ENCODE measurements around the gene ITGB1. TPM values are rescaled to one million over a fixed set of nuclear protein-coding genes. Genes with fewer than 3 reads are reported as not detected.

ITGB1 gene
- total RNA-seq, 2 experiments from 2014 or later = 113 to 117 TPM

DNA sequence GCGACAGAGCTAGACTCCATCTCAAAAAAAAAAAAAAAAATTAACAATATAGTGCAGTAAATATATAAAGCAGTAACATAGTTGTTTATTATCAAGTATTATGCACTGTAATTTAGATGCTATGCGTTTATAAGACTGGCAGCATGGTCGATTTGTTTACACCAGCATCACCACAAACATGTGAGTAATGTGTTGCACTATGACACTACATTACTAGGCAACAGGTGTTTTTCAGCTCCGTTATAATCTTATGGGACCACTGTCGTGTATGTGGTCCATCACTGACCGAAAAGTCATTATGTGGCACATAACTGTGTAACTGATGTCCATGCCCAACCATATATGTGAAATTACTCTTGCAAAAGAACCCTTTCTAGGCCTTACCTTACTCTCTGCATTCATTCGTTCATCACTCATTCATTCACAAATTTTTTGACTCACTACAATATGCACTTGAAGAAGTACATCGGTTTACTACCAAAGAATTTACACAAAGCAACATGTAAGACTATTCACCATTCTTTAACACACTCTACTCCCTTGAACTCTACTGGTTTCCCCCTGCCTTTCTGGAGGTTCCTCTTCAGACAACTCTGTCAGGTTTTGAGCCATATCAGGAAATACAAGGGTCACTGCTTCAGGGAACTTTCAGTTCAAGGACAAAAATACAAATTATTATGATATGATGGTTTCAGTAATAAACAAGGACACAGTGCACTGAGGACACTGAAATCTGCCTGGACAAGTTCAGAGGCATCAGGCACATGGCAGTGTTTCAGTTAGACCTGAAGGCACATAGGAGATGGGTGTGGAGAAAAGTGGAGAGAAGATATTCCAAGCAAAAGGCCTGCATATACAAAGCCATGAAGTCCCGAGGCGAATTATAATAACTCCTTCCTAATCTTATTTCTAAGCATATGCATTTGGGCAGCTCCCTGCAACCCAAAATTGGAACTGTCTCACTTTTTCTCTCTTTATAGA is 17.4 kb downstream of the ITGB1 start:
- POLR2A ChIA-PET = no interaction called here
- intact Hi-C loops (cut with micrococcal nuclease) = no loop called here
- peaks cover 76% of the 10 kb centered on the region for H3K4me1 Mint-ChIP-seq (ENCODE audit: low read depth)

DNA sequence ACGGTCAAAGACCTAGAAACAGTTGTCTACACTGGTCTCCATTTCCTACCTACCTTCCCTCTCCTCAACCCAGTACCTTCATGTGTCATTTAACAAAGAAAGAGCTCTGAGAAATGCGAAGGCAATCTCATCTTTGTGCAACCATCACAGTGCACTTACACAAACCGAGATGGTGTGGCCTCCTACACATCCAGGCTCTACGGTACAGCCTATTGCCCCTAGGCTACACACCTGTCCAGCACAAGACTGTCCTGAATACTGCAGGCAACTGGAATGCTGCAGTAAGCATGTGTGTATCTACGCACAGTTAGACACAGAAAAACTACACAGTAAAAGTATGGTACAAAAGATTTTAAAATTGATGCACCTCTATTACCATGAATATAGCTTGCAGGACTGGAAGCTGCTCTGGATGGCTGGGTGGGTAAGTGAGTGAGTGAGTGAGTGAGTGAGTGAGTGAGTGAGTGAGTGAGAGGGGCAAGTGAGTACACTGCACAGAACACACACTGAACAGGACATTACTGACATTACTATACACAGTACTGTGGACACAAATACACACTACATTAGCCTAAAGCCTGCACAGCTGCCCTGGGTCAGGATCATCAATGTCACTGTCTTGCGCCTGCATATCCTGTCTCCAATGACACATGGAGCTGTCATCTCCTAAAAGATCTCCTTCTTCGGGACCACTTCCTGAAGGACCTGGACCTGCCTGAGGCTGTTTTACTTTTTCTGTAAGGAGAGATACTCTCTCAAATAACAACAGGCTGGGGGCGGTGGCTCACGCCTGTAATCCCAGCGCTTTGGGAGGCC is 18.5 kb downstream of the ITGB1 start:
- no peaks in the 10 kb centered on the region for H3K9me3 Mint-ChIP-seq
- H3K27ac Mint-ChIP-seq = peak overlapping the region; percentile 64
- no peak overlapping the region for H3K4me3 Mint-ChIP-seq
- no peaks in the 10 kb centered on the region for H3K27me3 Mint-ChIP-seq
- POLR2A ChIA-PET = interaction anchor here (1.7 kb wide), 1 partner anchor 16 kb away, joined by 3 read pairs; no protein-coding TSS in a partner anchor
- peaks cover 13% of the 10 kb centered on the region for H3K36me3 Mint-ChIP-seq
- DNase-seq = no peak
- peaks cover 76% of the 10 kb centered on the region for H3K4me1 Mint-ChIP-seq (ENCODE audit: low read depth)
- intact Hi-C loops (cut with micrococcal nuclease) = no loop called here
- CTCF ChIA-PET = interaction anchor here (0.7 to 0.8 kb wide), 2 partner anchors 14 to 69 kb away, joined by 3 to 4 read pairs; no protein-coding TSS in a partner anchor

More for the DNA sequence above, 17.4 kb downstream of the ITGB1 start:
- Mint-ChIP-seq H3K36me3 (peaks cover 8% of the 10 kb centered on the region), H3K27ac (peak overlapping the region; percentile 23), H3K27me3 (no peaks in the 10 kb centered on the region), H3K9me3 (no peaks in the 10 kb centered on the region), H3K4me3 (no peak overlapping the region)
- CTCF ChIA-PET = interaction anchor here (1.7 kb wide), 1 partner anchor 68 kb away, joined by 4 read pairs; no protein-coding TSS in a partner anchor
- DNase-seq = no peak

DNA sequence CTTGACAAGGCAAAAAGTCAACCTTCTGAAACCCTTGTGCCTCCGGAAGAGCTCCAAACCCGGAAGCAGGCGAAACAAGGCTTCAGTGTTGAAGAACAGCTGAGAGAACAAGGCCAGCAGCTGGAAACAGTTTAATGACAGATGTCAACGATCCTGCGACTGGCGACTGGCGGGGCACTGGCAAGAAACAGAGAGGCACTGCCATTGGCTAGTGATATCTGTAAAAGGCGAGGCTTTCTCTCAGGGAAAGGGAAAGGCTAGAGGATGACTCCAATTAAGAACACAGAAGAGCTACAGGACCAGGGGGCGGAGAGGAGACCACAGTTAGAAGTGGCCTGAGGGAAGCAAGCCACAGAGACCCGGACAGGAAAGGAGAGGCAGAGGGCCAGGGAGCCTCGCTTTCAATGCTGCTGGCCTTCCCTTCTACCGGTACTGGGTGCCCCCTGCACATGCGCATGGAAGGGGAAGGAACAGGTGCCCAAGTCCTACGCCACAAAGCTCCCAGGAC is 19.4 kb downstream of the ITGB1 start:
- Mint-ChIP-seq H3K36me3 (peaks cover 13% of the 10 kb centered on the region), H3K9me3 (no peaks in the 10 kb centered on the region), H3K27me3 (no peaks in the 10 kb centered on the region), H3K4me1 (ENCODE audit: low read depth) (peaks cover 69% of the 10 kb centered on the region), H3K4me3 (peak overlapping the region; percentile 3), H3K27ac (peak overlapping the region; percentile 64)
- POLR2A ChIA-PET = interaction anchor here (1.7 kb wide), 1 partner anchor 16 kb away, joined by 3 read pairs; no protein-coding TSS in a partner anchor
- intact Hi-C loops (cut with micrococcal nuclease) = no loop called here
- CTCF ChIA-PET = interaction anchor here (0.8 to 1.2 kb wide), 3 partner anchors 12 to 70 kb away, joined by 3 to 4 read pairs (median 4); partner anchors contain the start of gene ITGB1
- DNase-seq = no peak

DNA sequence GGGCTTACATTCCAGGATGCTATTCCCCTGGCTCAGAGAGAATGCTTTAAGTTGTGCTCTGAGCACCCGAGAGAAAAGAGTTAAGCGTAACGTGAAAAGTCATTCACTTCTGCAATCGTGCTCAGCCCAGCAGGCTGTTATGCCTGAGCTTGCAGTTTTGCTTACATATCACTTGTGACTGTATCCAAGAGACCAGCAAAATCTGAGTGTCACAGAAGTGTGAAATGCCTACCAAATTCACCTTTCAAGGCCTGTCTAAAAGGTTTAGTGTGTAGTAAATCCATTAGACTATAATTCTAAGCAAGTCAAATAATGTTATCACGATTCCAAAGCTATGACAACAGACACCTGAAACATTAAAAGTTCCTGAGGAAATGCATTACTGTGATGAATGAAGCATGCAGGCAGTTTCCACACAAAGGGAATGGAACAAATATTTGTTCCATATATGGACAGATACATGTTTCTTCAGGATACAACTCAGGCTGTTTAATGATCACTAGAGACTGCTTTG is 20.1 kb downstream of the ITGB1 start:
- intact Hi-C loops (cut with micrococcal nuclease) = no loop called here
- peak overlapping the region; percentile 64 for H3K27ac Mint-ChIP-seq
- peaks cover 70% of the 10 kb centered on the region for H3K4me1 Mint-ChIP-seq (ENCODE audit: low read depth)
- H3K9me3 Mint-ChIP-seq = no peaks in the 10 kb centered on the region
- H3K36me3 Mint-ChIP-seq = peaks cover 13% of the 10 kb centered on the region
- DNase-seq = no peak
- CTCF ChIA-PET = interaction anchor here (1.0 to 1.2 kb wide), 2 partner anchors 11 to 20 kb away, joined by 3 to 4 read pairs; partner anchors contain the start of gene ITGB1
- POLR2A ChIA-PET = interaction anchor here (1.7 kb wide), 1 partner anchor 17 kb away, joined by 3 read pairs; no protein-coding TSS in a partner anchor
- H3K4me3 Mint-ChIP-seq = no peak overlapping the region
- H3K27me3 Mint-ChIP-seq = no peaks in the 10 kb centered on the region

DNA sequence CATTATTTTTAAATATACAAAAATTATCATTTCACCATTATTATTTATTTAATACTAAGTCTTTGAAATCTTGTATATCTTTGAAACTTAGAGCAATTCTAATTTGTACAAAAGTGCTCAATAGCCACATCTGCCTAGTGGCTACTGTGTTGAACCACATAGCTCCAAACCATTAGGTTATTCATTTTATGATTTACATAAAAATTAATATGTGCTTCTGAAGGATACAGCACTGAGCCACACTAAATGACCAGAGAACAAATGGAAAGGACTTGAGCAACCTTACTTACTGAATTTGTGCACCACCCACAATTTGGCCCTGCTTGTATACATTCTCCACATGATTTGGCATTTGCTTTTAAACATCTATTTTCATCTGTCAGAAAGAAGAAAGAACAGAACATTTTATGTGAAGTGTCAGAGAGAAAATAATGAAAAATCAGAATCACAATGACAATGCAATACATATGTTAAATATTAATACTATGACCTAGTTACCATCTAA is 25.8 kb downstream of the ITGB1 start:
- no peak overlapping the region for H3K4me3 Mint-ChIP-seq
- CTCF ChIA-PET = interaction anchor here (0.7 kb wide), 1 partner anchor 1722 kb away, joined by 4 read pairs; no protein-coding TSS in a partner anchor

DNA sequence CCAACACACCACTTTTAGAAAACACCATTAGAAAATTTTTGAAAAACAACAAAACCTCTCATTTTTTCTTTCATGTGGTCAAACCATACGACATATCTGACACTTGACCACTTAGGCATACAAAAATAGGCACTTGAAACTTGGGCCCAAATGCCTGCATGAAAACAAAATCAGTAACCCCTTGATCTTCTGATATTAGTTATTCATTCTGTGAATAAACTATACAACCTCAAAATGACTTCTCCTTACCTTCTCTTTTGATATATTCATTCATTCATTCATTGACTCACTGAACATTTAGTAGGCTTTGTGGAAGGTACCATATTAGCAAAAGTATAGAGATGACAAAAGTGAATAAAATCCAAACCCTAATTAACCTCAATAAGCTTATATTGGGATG is 26.4 kb downstream of the ITGB1 start:
- Mint-ChIP-seq H3K27ac (no peak overlapping the region), H3K4me3 (no peak overlapping the region), H3K36me3 (peaks cover 39% of the 10 kb centered on the region), H3K27me3 (no peaks in the 10 kb centered on the region), H3K9me3 (peaks cover under 1% of the 10 kb centered on the region), H3K4me1 (ENCODE audit: low read depth) (peaks cover 52% of the 10 kb centered on the region)
- DNase-seq = no peak
- ChIA-PET POLR2A (no interaction called here), CTCF (interaction anchor here (0.7 to 1.0 kb wide), 2 partner anchors 25 to 1722 kb away, joined by 3 to 4 read pairs; no protein-coding TSS in a partner anchor)
- intact Hi-C loops (cut with micrococcal nuclease) = no loop called here

More for the DNA sequence above, 25.8 kb downstream of the ITGB1 start:
- Mint-ChIP-seq H3K9me3 (no peaks in the 10 kb centered on the region), H3K4me1 (ENCODE audit: low read depth) (peaks cover 55% of the 10 kb centered on the region), H3K27me3 (no peaks in the 10 kb centered on the region), H3K36me3 (peaks cover 32% of the 10 kb centered on the region), H3K27ac (no peak overlapping the region)
- DNase-seq = no peak
- POLR2A ChIA-PET = no interaction called here
- intact Hi-C loops (cut with micrococcal nuclease) = no loop called here

DNA sequence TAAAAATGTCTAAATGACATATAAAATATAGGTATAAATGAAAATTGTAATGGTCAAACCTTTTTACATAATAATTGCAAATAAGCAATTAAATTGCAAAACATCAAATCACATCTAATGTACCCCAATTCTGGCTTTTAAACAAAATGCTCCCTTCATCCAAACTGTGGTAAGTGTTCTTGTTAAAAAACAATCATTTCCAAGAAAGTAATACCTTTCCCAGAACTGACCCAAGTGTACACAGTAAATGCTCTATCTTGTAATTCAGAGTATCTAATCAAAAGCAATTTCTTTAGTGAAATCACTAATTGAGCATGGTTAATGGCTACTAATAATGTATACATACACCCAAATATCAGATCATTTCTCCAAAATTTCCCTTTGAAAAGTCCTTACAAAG is 28.0 kb downstream of the ITGB1 start:
- Mint-ChIP-seq H3K4me1 (ENCODE audit: low read depth) (peaks cover 46% of the 10 kb centered on the region), H3K27ac (peak overlapping the region; percentile 13), H3K4me3 (no peak overlapping the region), H3K36me3 (peaks cover 42% of the 10 kb centered on the region), H3K27me3 (no peaks in the 10 kb centered on the region), H3K9me3 (peaks cover 4% of the 10 kb centered on the region)
- no peak for DNase-seq
- intact Hi-C loops (cut with micrococcal nuclease) = no loop called here
- CTCF ChIA-PET = interaction anchor here (1.6 kb wide), 1 partner anchor 79 kb away, joined by 4 read pairs; no protein-coding TSS in a partner anchor
- POLR2A ChIA-PET = no interaction called here

DNA sequence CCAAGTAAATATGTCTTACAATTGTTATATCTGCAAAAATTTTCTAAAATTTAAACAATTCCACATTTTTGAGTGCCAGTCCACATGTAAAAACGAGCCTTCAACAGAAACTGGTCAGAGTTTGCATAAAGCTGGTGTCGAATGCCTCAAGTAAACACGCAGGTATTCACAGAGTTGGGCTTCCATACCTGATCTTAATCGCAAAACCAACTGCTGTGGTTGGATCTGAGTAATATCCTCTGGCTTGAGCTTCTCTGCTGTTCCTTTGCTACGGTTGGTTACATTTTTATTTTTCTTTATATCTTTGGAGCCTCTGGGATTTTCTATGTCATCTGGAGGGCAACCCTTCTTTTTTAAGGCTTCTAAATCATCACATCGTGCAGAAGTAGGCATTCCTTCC is 28.4 kb downstream of the ITGB1 start:
- ChIA-PET CTCF (interaction anchor here (1.6 kb wide), 1 partner anchor 79 kb away, joined by 4 read pairs; no protein-coding TSS in a partner anchor), POLR2A (interaction anchor here (0.6 kb wide), 1 partner anchor 28 kb away, joined by 3 read pairs; no protein-coding TSS in a partner anchor)
- DNase-seq = peak; percentile 27
- Mint-ChIP-seq H3K9me3 (peaks cover 4% of the 10 kb centered on the region), H3K36me3 (peaks cover 44% of the 10 kb centered on the region), H3K4me3 (no peak overlapping the region), H3K27ac (peak overlapping the region; percentile 13), H3K27me3 (no peaks in the 10 kb centered on the region), H3K4me1 (ENCODE audit: low read depth) (peaks cover 45% of the 10 kb centered on the region)
- intact Hi-C loops (cut with micrococcal nuclease) = no loop called here

DNA sequence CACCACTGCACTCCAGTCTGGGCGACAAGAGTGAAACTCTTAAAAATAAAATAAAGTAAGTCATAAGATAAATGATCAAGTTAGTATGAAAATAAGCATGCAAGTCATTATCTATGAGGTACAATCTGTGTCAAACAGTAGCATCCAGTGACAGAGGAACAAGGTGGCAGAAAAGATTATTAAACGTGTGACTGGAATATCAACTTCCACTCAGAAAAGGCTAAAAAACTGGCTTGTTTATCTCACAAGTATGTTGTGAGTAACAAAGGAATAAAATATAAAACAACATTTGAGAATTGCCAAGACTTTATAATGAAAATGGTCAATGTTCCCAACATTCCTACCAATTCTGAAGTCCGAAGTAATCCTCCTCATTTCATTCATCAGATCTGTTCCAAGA is 30.3 kb downstream of the ITGB1 start:
- Mint-ChIP-seq H3K27me3 (no peaks in the 10 kb centered on the region), H3K9me3 (peaks cover 4% of the 10 kb centered on the region), H3K27ac (no peak overlapping the region), H3K36me3 (peaks cover 47% of the 10 kb centered on the region), H3K4me1 (ENCODE audit: low read depth) (peaks cover 50% of the 10 kb centered on the region), H3K4me3 (no peak overlapping the region)
- DNase-seq = no peak
- POLR2A ChIA-PET = no interaction called here
- CTCF ChIA-PET = no interaction called here
- intact Hi-C loops (cut with micrococcal nuclease) = no loop called here

DNA sequence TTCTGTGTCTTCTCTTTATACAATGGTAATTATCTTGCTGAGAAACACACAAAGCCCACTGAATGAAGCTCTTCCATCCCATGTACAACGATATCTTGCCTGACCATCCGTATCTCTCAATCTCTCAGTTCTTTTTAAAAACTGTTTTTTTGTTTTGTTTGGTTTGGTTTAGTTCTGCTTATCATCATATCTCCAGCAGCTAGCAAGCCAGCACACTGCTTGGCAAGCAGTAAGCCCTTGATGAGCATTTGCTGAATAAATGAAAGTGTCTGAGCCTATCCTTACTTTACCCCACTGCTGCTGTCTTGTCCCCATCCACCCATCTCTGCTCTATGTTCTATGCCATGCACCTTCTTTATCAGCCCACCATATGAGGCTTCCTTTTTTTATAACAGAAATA is 34.2 kb downstream of the ITGB1 start:
- Mint-ChIP-seq H3K4me1 (ENCODE audit: low read depth) (peaks cover 38% of the 10 kb centered on the region), H3K4me3 (no peak overlapping the region), H3K27ac (no peak overlapping the region), H3K36me3 (peaks cover 54% of the 10 kb centered on the region), H3K9me3 (peaks cover 4% of the 10 kb centered on the region), H3K27me3 (no peaks in the 10 kb centered on the region)
- intact Hi-C loops (cut with micrococcal nuclease) = no loop called here
- CTCF ChIA-PET = no interaction called here
- DNase-seq = no peak
- POLR2A ChIA-PET = interaction anchor here (1.2 kb wide), 1 partner anchor 57 kb away, joined by 3 read pairs; no protein-coding TSS in a partner anchor

DNA sequence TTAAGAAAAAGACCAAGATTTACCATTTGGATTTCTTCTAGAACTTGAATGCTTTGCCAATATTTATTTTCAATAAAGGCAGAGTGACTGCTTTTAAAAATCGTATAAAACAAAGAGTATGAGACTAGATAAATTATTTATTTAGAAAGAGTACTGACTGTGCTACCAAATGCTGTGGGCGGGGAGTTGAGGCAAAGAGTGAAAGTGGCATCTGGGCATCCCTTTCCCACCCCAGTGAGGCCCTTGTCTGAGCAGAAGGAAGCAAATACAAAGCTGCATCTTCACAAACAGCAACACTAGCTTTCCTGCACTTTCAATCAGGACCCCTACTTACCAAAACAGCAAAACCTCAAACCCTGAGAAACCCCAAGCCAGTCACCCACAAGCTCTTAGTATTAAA is 34.9 kb downstream of the ITGB1 start:
- peaks cover 34% of the 10 kb centered on the region for H3K4me1 Mint-ChIP-seq (ENCODE audit: low read depth)
- H3K27ac Mint-ChIP-seq = no peak overlapping the region
- peaks cover 52% of the 10 kb centered on the region for H3K36me3 Mint-ChIP-seq
- peaks cover 4% of the 10 kb centered on the region for H3K9me3 Mint-ChIP-seq
- ChIA-PET POLR2A (interaction anchor here (1.2 kb wide), 1 partner anchor 58 kb away, joined by 3 read pairs; no protein-coding TSS in a partner anchor), CTCF (interaction anchor here (0.8 kb wide), 1 partner anchor 85 kb away, joined by 3 read pairs; no protein-coding TSS in a partner anchor)
- no peaks in the 10 kb centered on the region for H3K27me3 Mint-ChIP-seq
- no peak for DNase-seq
- no peak overlapping the region for H3K4me3 Mint-ChIP-seq
- intact Hi-C loops (cut with micrococcal nuclease) = no loop called here
